ENCODE results near the gene INPP5K.

The INPP5K gene

GRCh38 chr17:1504866-1505265, 11.5 kb downstream of the INPP5K start:
- no peak for DNase-seq

GRCh38 chr17:1503699-1504098, 12.7 kb downstream of the INPP5K start:
- DNase-seq: no peak

GRCh38 chr17:1498869-1499268, 17.5 kb downstream of the INPP5K start:
- no peak for DNase-seq

GRCh38 chr17:1498233-1498632, 18.2 kb downstream of the INPP5K start:
- no peak for DNase-seq

GRCh38 chr17:1497831-1498230, 18.6 kb downstream of the INPP5K start:
- DNase-seq: no peak

GRCh38 chr17:1496869-1497268, 19.5 kb downstream of the INPP5K start:
- DNase-seq: no peak

- DNase-seq: no peak
These were observed 21.0 kb downstream of the INPP5K start for GRCh38 chr17:1495265-1495989.

GRCh38 chr17:1494736-1495253, 21.6 kb downstream of the INPP5K start:
- no peak for DNase-seq

GRCh38 chr17:1494203-1494602, 22.2 kb downstream of the INPP5K start:
- no peak for DNase-seq

- no peak for DNase-seq
These were observed 23.0 kb downstream of the INPP5K start for GRCh38 chr17:1493291-1493980.

GRCh38 chr17:1492249-1493206, 23.9 kb downstream of the INPP5K start, which contains the start of gene MYO1C:
MYO1C (minus strand) TSS chr17:1492686; CDS start chr17:1492487, 199 bp downstream.
- no peak for DNase-seq

- DNase-seq: peak; percentile 43
These were observed 24.8 kb downstream of the INPP5K start for GRCh38 chr17:1491443-1492248.

- peak; percentile 68 for DNase-seq
These were observed 25.6 kb downstream of the INPP5K start for GRCh38 chr17:1490643-1491442.

GRCh38 chr17:1488826-1489270, 27.6 kb downstream of the INPP5K start:
- DNase-seq: no peak

- peak; percentile 71 for DNase-seq
These were observed 28.2 kb downstream of the INPP5K start for GRCh38 chr17:1487939-1488825.

GRCh38 chr17:1486802-1487695, 29.4 kb downstream of the INPP5K start:
- DNase-seq: peak; percentile 80

- peak; percentile 65 for DNase-seq
These were observed 30.7 kb downstream of the INPP5K start for GRCh38 chr17:1485423-1486376.

Measured in CD4-positive, alpha-beta T cell treated with Interleukin-17A for 1 hour (primary cell).